ENCODE data around the gene SLC35E3.

Gene SLC35E3

DNA sequence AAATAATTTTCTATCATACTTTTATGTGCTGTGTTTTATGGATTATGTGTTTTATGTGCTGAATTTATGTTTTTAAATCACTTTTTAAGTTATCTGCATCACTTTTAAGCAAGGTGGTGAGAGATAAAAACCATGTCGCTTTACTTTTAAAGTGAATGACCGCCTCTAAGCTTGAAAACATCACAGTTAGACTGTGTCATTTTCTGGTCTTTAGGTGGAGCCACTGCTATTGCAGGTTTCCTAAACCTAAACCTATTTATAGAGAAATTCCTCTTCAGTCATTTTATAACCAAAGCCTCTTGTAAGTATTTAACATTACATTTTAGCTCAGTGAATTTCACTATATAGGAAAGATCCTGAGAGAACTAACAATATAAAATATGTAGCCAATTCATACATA, 41.0 kb downstream of the SLC35E3 start:
- H3K4me3 ChIP-seq (ENCODE audit: low read depth, low read length), result no peak overlapping the region
- TF ChIP-seq, protein P1, sequence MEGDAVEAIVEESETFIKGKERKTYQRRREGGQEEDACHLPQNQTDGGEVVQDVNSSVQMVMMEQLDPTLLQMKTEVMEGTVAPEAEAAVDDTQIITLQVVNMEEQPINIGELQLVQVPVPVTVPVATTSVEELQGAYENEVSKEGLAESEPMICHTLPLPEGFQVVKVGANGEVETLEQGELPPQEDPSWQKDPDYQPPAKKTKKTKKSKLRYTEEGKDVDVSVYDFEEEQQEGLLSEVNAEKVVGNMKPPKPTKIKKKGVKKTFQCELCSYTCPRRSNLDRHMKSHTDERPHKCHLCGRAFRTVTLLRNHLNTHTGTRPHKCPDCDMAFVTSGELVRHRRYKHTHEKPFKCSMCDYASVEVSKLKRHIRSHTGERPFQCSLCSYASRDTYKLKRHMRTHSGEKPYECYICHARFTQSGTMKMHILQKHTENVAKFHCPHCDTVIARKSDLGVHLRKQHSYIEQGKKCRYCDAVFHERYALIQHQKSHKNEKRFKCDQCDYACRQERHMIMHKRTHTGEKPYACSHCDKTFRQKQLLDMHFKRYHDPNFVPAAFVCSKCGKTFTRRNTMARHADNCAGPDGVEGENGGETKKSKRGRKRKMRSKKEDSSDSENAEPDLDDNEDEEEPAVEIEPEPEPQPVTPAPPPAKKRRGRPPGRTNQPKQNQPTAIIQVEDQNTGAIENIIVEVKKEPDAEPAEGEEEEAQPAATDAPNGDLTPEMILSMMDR (IDR thresholded peaks at IDR 0.05; ENCODE audit: borderline replicate concordance, insufficient read depth, low read depth, low read length), result no peak

DNA sequence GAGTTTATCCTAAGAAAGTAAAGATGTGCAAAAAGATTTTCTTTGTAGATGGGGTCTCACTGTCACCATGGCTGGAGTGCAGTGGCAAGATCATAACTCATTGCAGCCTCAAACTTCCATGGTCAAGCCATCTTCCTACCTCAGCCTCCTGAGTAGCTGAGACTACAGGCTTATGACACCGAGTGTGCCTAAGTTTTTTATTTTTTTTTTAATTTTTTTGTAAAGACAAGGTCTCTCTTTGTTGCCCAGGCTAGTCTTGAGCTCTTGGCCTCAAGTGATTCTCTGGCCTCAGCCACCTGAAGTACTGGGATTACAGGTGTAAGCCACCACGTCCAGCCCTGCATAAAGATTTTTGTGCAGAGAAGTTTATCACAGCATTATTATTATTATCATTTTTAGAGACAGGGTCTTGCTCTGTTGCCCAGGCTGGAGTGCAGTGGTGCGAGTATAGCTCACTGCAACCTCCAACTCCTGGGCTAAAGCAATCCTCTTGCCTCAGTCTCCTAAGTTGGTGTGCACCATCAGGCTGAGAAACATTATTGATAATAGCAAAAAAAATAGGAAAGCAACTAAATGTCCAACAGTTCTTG, 42.7 kb downstream of the SLC35E3 start:
- TF ChIP-seq, protein P1 (IDR thresholded peaks at IDR 0.05; ENCODE audit: borderline replicate concordance, insufficient read depth, low read depth, low read length), result no peak
- H3K4me3 ChIP-seq (ENCODE audit: low read depth, low read length), result no peak overlapping the region

DNA sequence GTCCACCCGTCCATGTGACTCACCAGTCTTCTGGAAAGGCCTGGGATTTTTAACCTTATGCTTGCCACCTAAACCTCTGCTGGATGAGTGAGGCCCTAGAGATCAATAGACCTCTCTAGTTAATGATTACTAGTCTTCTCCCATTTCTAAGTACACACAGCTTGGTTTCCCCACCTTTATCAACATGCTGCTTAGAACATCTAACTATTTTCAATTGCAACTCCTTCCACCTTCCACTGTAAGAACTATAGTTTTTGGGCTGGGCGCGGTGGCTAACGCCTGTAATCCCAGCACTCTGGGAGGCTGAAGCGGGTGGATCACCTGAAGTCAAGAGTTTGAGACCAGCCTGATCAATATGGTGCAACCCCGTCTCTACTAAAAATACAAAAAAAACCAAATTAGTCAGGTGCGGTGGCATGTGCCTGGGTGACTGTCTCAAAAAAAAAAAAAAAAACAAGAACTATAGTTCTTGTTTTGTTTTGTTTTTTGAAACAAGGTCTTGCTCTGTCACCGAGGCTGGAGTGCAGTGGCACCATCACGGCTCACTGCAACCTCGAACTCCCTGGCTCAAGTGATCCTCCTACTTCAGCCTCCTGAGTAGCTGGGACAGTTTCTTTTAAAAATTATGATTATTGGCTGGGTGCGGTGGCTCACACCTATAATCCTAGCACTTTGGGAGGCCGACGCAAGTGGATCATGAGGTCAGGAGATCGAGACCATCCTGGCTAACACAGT, 43.3 kb downstream of the SLC35E3 start:
- H3K4me3 ChIP-seq (ENCODE audit: low read depth, low read length), result no peak overlapping the region
- TF ChIP-seq, protein P1 (IDR thresholded peaks at IDR 0.05; ENCODE audit: borderline replicate concordance, insufficient read depth, low read depth, low read length), result no peak

DNA sequence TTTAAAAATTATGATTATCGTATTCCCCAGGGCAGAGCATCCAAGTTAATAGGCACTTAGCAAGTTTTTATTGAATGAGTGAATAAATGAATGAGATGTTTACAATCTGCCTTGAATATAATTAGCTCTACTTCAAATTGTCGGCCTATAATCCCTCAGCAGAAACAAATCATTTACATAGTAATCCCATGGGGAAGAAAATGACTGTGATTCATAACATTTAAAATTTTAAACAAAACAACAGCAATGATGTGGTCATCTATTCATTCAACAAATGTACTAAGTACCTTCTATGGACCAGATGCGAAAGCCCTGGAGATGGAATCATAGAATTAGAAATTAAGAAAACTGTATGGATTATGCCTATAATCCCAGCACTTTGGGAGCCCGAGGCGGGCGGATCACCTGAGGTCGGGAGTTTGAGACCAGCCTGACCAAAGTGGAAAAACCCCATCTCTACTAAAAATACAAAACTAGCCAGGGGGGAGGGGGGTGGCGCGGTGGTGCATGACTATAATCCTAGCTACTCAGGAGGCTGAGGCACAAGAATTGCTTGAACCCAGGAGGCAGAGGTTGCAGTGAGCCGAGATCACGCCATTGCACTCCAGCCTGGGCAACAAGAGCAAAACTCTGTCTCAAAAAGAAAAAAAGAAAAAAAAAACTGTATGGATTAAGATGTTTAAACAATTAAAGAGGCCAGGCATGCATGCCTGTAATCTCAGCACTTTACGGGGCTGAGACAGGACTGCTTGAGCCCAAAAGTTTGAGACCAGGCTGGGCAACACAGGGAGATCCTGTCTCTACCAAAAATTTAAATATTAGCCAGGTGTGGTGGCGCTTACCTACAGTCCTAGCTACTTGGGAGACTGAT, 44.3 kb downstream of the SLC35E3 start:
- TF ChIP-seq, protein P1 (IDR thresholded peaks at IDR 0.05; ENCODE audit: borderline replicate concordance, insufficient read depth, low read depth, low read length), result no peak
- no peak overlapping the region for H3K4me3 ChIP-seq (ENCODE audit: low read depth, low read length)

DNA sequence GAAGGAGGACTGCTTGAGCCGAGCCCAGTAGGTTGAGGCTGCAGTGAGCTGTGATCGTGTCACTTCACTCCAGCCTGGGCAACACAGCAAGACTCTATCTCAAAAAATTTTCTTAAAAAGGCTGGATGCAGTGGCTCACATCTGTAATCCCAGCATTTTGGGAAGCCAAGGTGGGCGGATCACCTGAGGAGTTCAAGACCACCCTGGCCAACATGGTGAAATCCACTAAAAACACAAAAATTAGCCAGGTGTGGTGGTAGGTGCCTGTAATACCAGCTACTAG, 44.9 kb downstream of the SLC35E3 start:
- TF ChIP-seq, protein P1 (IDR thresholded peaks at IDR 0.05; ENCODE audit: borderline replicate concordance, insufficient read depth, low read depth, low read length), result no peak
- H3K4me3 ChIP-seq (ENCODE audit: low read depth, low read length), result no peak overlapping the region

DNA sequence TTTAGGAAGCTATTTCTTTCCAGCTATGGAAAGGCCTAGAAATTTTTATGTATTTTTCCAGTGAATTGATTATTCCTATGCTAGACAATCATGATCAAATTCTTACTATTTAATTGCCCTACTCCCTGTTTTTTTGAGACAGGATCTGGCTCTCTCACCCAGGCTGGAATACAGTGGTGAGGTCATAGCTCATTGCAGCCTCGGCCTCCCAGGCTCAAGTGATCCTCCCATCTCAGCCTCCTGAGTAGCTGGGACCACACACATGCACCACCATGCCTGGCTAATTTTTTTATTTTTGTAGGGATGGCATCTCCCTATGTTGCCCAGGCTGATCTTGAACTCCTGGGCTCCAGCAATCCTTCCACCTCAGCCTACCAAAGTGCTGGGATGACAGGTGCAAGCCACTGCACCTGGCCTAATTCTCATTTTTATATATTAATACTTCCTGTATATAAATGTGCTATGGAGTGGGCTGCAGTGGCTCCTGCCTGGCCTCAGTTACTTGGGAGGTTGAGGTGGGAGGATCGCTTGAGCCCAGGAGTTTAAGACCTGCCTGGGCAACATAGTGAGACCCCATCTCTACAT, 46.0 kb downstream of the SLC35E3 start:
- H3K4me3 ChIP-seq (ENCODE audit: low read depth, low read length), result no peak overlapping the region
- TF ChIP-seq, protein P1 (IDR thresholded peaks at IDR 0.05; ENCODE audit: borderline replicate concordance, insufficient read depth, low read depth, low read length), result no peak
